NCI-H1105 (cell line): ENCODE measurements around the gene JADE1.

Experiments used
- DNase-seq: peaks from one replicate; lab custom pipeline; 2025; lab: John Stamatoyannopoulos, UW

The JADE1 gene

GRCh38 chr4:128846063-128846462 is 36.6 kb downstream of the JADE1 start:
- DNase-seq, result peak; percentile 5

- DNase-seq, result peak; percentile 30
Measured at GRCh38 chr4:128847082-128847724, 37.7 kb downstream of the JADE1 start.

- no peak for DNase-seq
Measured at GRCh38 chr4:128848461-128848860, 39.0 kb downstream of the JADE1 start.

GRCh38 chr4:128850252-128850651 is 40.8 kb downstream of the JADE1 start:
- DNase-seq, result no peak

GRCh38 chr4:128853741-128854140 is 44.2 kb downstream of the JADE1 start:
- no peak for DNase-seq

GRCh38 chr4:128854433-128854832 is 44.9 kb downstream of the JADE1 start:
- no peak for DNase-seq

- DNase-seq, result no peak
Measured at GRCh38 chr4:128855621-128856020, 46.1 kb downstream of the JADE1 start.

- DNase-seq, result no peak
Measured at GRCh38 chr4:128856246-128856645, 46.7 kb downstream of the JADE1 start.

- DNase-seq, result no peak
Measured at GRCh38 chr4:128858879-128859671, 49.6 kb downstream of the JADE1 start.

GRCh38 chr4:128859887-128860677 is 50.6 kb downstream of the JADE1 start:
- no peak for DNase-seq

- DNase-seq, result no peak
Measured at GRCh38 chr4:128861856-128862518, 52.5 kb downstream of the JADE1 start.

- DNase-seq, result no peak
Measured at GRCh38 chr4:128862608-128863311, 53.3 kb downstream of the JADE1 start.

GRCh38 chr4:128863312-128864075 is 54.0 kb downstream of the JADE1 start:
- peak; percentile 24 for DNase-seq

GRCh38 chr4:128865132-128865531 is 55.6 kb downstream of the JADE1 start:
- DNase-seq, result no peak

- DNase-seq, result no peak
Measured at GRCh38 chr4:128866269-128866668, 56.8 kb downstream of the JADE1 start.

- DNase-seq, result no peak
Measured at GRCh38 chr4:128866691-128867090, 57.2 kb downstream of the JADE1 start.

- no peak for DNase-seq
Measured at GRCh38 chr4:128868758-128869157, 59.3 kb downstream of the JADE1 start.

GRCh38 chr4:128869776-128870509 is 60.4 kb downstream of the JADE1 start:
- no peak for DNase-seq

GRCh38 chr4:128871948-128872347 is 62.4 kb downstream of the JADE1 start:
- DNase-seq, result no peak

- no peak for DNase-seq
Measured at GRCh38 chr4:128876200-128876599, 66.7 kb downstream of the JADE1 start.
